Thyroid gland (tissue), 4 donors: ENCODE measurements around the gene FARS2. TPM values are rescaled to one million over a fixed set of nuclear protein-coding genes. Genes with fewer than 3 reads are reported as not detected.

Experiments
- DNase-seq, 2 donors: peaks; one replicate each; pipeline ENCODE4 v3.0.0-alpha.2; 2019
- H3K27ac ChIP-seq, 3 donors: fragments of 200-600 bp; sonication (generic); 1 replicate in 2 of 3; 2 replicates in 1 of 3; pipeline ENCODE4 v1.5.1; 2016 to 2019; ENCODE audit warnings: mild to moderate bottlenecking in 1 of 3, moderate library complexity in 1 of 3
- H3K27me3 ChIP-seq: fragments of 200-600 bp; sonication (generic); one replicate; pipeline ENCODE4 v1.5.1; 2019
- H3K36me3 ChIP-seq, 2 donors: fragments of 200-600 bp; sonication (generic); one replicate each; pipeline ENCODE4 v1.5.1; 2016 to 2019
- H3K4me1 ChIP-seq, 2 donors: fragments of 200-600 bp; sonication (generic); one replicate each; pipeline ENCODE4 v1.5.1; 2017 to 2019
- H3K4me3 ChIP-seq, 3 donors: fragments of 200-600 bp; sonication (generic); replicated peaks in 1 of 3; 1 replicate in 2 of 3; 2 replicates in 1 of 3; pipeline ENCODE4 v1.5.1; 2016; ENCODE audit warnings: mild to moderate bottlenecking in 1 of 3
- H3K9me3 ChIP-seq: fragments of 200-600 bp; sonication (generic); one replicate; pipeline ENCODE4 v1.5.1; 2017
- POLR2A ChIP-seq, 2 donors: fragments of 450-650 bp; IDR thresholded peaks; one replicate each; pipeline ENCODE4 v1.6.1; 2017; ENCODE audit warnings: antibody characterized with exemption in 2 of 2, mild to moderate bottlenecking in 2 of 2, moderate library complexity in 1 of 2
- WGBS, 2 donors: methylation state at CpG; one replicate each; pipeline ENCODE4 v1.1.5; 2017; 5-methylcytosine and 5-hydroxymethylcytosine counted together
- intact Hi-C: fragments of 100-400 bp; cut with DNase I; formaldehyde crosslinking; loops from one replicate; pipeline ENCODE4 v1.15.1; 2023
- total RNA-seq, 4 donors: library from RNA; depleted of rRNA; stranded (reverse); fragments of >200 nt; gene quantifications; one replicate each; pipeline ENCODE4 v1.2.3, GENCODE V29; 2016
- TF ChIP-seq, protein P1 (sequence below), 6 experiments: fragments of 200-600 bp in 3 of 6; fragments of 450-650 bp in 3 of 6; sonication (generic) in 3 of 6; IDR thresholded peaks; one replicate each; pipeline ENCODE4 v1.5.1; 2016 to 2019; ENCODE audit warnings: antibody characterized with exemption in 6 of 6, mild to moderate bottlenecking in 2 of 6, inconsistent platforms in 1 of 6, moderate library complexity in 1 of 6

FARS2 gene
- total RNA-seq, 4 donors from 2014 or later: 27.4 to 47.1 (median 34.2) TPM

DNA sequence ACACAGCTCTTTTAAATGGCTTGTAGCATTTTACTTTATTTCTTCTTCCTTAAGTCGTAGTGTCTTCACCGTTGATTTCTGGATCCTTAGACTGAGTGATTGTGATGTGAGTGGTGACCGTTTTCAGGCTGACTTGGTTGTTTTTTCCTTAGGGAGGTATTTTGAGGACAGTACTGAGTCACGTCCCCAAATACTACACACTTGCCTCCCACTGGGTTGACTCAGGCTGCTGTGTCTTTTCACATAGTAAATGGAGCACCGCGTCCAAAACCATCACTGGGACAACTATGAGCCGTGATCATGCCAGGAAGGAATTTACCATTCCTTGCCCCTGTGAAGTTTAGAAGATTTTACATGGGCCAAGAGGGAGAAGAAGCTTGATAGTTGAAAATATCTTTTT is 174.1 kb downstream of the FARS2 start:
- Histone ChIP-seq H3K27me3 (no peaks in the 10 kb centered on the region), H3K36me3 (peaks cover 0 to 3% of the 10 kb centered on the region in 2 donors), H3K4me3 (no peak overlapping the region), H3K4me1 (peaks cover 7 to 8% of the 10 kb centered on the region in 2 donors), H3K9me3 (no peaks in the 10 kb centered on the region), H3K27ac (no peak overlapping the region)
- WGBS, 2 donors: 81% methylated on average over 7 of the region's 7 CpGs
- intact Hi-C loops: no loop called here
- DNase-seq: no peak
- TF ChIP-seq POLR2A (IDR thresholded peaks at IDR 0.05): no peak
- TF ChIP-seq, protein P1, sequence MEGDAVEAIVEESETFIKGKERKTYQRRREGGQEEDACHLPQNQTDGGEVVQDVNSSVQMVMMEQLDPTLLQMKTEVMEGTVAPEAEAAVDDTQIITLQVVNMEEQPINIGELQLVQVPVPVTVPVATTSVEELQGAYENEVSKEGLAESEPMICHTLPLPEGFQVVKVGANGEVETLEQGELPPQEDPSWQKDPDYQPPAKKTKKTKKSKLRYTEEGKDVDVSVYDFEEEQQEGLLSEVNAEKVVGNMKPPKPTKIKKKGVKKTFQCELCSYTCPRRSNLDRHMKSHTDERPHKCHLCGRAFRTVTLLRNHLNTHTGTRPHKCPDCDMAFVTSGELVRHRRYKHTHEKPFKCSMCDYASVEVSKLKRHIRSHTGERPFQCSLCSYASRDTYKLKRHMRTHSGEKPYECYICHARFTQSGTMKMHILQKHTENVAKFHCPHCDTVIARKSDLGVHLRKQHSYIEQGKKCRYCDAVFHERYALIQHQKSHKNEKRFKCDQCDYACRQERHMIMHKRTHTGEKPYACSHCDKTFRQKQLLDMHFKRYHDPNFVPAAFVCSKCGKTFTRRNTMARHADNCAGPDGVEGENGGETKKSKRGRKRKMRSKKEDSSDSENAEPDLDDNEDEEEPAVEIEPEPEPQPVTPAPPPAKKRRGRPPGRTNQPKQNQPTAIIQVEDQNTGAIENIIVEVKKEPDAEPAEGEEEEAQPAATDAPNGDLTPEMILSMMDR (IDR thresholded peaks at IDR 0.05): no peak

DNA sequence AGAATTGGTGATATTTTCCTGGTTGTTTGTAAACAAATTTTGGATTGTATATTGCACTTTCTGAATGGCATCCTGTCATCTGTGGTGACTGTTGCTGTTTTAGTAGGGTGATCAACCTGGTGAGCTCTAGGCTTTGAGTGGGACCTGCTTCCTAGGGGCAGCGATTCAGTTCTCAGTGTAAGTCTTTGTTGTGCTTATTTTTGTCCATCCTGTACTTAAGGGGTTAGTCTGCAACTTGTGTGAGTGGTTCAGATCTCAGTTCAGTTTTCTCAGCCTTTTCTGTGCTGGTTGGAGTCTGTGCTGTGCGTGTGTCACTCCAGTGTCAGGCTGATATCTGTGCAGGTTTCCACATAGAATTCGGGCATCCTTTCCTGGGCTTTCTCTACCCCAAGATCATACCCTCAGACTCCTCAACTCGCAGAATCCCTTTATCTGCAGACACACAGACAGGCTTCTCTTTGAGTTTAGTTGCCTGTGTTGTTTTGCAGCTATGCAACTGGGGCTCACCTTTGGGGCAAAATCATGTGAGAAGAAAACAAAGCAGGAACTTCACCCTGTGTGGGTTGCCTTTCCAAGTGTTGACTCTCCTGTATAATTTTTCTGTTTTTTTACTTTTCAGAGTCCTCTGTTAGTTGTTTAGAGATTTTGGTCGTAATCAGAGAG is 177.7 kb downstream of the FARS2 start:
- TF ChIP-seq POLR2A (IDR thresholded peaks at IDR 0.05): no peak
- TF ChIP-seq, protein P1 (IDR thresholded peaks at IDR 0.05): no peak
- intact Hi-C loops: no loop called here
- peaks cover 14 to 16% of the 10 kb centered on the region in 2 donors for H3K4me1 ChIP-seq
- H3K4me3 ChIP-seq: no peak overlapping the region
- DNase-seq: no peak
- no peaks in the 10 kb centered on the region for H3K36me3 ChIP-seq
- H3K9me3 ChIP-seq: no peaks in the 10 kb centered on the region
- H3K27ac ChIP-seq: no peak overlapping the region
- 78% methylated on average over 5 of the region's 5 CpGs for WGBS, 2 donors
- no peaks in the 10 kb centered on the region for H3K27me3 ChIP-seq

DNA sequence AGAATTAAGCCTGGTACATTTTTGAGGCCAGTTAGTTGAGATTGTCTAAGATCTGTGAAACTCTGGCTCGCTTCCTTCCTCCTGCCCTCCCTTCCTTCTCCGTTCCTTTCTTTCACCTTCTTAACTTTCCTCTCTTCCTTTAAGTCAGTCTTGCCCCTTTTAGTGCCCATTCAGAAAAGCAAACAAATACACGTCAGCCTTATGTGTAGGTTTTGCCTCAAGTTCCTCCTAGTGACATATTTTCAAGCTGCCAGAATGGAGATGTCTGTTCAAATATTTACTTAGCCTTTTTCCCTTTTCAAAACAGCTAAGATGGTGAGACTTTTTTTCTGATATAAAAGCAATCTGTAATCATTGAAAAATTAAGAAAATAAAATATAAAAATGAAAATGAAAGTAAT is 178.4 kb downstream of the FARS2 start:
- no peak for DNase-seq
- WGBS, 2 donors: 54% methylated on average over 3 of the region's 3 CpGs
- H3K36me3 ChIP-seq: no peaks in the 10 kb centered on the region
- no peak for TF ChIP-seq POLR2A (IDR thresholded peaks at IDR 0.05)
- TF ChIP-seq, protein P1 (IDR thresholded peaks at IDR 0.05): no peak
- H3K9me3 ChIP-seq: no peaks in the 10 kb centered on the region
- H3K4me1 ChIP-seq: peaks cover 14 to 16% of the 10 kb centered on the region in 2 donors
- H3K4me3 ChIP-seq: no peak overlapping the region
- H3K27ac ChIP-seq: no peak overlapping the region
- H3K27me3 ChIP-seq: no peaks in the 10 kb centered on the region
- intact Hi-C loops: no loop called here

DNA sequence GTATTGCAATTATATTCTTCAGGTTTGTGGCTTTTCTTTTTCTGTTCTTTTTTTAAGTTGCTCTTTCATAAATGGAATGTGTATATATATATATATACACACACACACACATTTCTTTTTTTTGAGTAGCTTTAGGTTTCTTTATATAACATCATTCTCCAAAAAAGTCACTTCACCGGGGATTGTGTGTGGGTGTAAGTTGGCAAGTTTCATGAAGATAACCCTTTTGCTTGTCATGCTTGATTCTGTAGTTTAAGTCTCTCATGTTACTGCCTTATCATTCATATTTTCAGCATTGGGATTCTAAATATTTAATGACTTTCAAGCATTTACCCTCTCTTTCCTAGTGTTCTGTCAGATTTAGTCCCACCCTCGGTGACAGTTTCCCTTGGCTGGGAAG is 181.0 kb downstream of the FARS2 start:
- 75 to 86% methylated on average over 2 of the region's 2 CpGs for WGBS, 2 donors
- TF ChIP-seq, protein P1 (IDR thresholded peaks at IDR 0.05): no peak
- no peak for TF ChIP-seq POLR2A (IDR thresholded peaks at IDR 0.05)
- intact Hi-C loops: no loop called here

DNA sequence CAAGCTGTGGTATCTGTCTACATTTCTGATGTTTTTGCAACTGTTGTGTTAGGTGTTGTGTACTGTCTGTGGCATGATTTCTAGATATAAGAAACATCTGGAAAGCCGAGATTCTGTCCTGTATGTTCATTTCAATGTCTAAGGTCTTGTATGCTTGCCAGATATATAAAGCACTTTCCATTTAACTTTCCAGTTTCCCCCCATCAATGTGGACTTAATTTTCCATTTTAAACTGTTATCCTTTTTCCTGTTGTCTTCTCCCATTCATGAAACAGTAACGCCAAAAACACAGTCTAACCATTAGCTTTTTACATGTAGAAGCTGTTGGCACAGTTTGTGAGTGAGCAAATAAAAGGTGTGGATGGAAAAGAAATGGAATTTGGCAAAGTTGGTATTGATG is 181.6 kb downstream of the FARS2 start:
- no peaks in the 10 kb centered on the region for H3K27me3 ChIP-seq
- H3K4me3 ChIP-seq: no peak overlapping the region
- no peak for DNase-seq
- no peak for TF ChIP-seq POLR2A (IDR thresholded peaks at IDR 0.05)
- H3K9me3 ChIP-seq: no peaks in the 10 kb centered on the region
- no peak overlapping the region for H3K27ac ChIP-seq
- intact Hi-C loops: no loop called here
- H3K4me1 ChIP-seq: peaks cover 14 to 16% of the 10 kb centered on the region in 2 donors
- 83 to 87% methylated on average over 2 of the region's 2 CpGs for WGBS, 2 donors
- H3K36me3 ChIP-seq: no peaks in the 10 kb centered on the region

More for the DNA sequence above, 181.0 kb downstream of the FARS2 start:
- H3K4me1 ChIP-seq: peaks cover 14 to 16% of the 10 kb centered on the region in 2 donors
- no peaks in the 10 kb centered on the region for H3K36me3 ChIP-seq
- H3K9me3 ChIP-seq: no peaks in the 10 kb centered on the region
- no peaks in the 10 kb centered on the region for H3K27me3 ChIP-seq
- H3K4me3 ChIP-seq: no peak overlapping the region
- DNase-seq: no peak
- H3K27ac ChIP-seq: no peak overlapping the region
